ENCODE results near the gene EGFLAM. TPM values are rescaled to one million over a fixed set of nuclear protein-coding genes. Genes with fewer than 3 reads are reported as not detected.
A peak's percentile ranks its signal among the peaks of the same experiment; 100 is the strongest.

Gene EGFLAM
- total RNA-seq, 1 donor from 2014 or later: 0.12 TPM

DNA sequence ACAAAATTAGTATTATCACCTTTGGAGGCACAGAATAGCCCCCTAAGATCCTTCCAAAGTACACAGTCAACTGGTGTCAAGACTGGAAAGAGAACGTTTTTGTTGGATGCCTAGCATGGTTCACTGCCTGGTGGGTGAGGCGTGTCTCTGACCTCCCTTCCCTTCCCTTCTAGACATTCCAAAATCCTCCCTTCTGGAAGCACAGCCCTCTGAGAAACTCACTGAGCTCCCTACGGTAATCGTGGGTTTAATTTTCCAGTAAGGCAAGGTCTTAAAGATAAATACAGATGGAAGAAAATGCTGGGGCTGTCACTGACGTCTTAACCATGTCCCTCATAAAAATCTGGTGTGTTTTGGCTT lies 159.3 kb downstream of the EGFLAM start:
- no peak for DNase-seq (ENCODE audit: low spot score)
- Mint-ChIP-seq H3K27me3 (ENCODE audit: low read depth) (peaks cover 5% of the 10 kb centered on the region), H3K4me3 (ENCODE audit: unreplicated experiment) (no peak overlapping the region), H3K36me3 (ENCODE audit: low read depth) (no peaks in the 10 kb centered on the region), H3K27ac (ENCODE audit: unreplicated experiment) (no peak overlapping the region), H3K9me3 (ENCODE audit: low read depth) (no peaks in the 10 kb centered on the region), H3K4me1 (ENCODE audit: low read depth) (peaks cover 23% of the 10 kb centered on the region)
- TF ChIP-seq, protein P1, sequence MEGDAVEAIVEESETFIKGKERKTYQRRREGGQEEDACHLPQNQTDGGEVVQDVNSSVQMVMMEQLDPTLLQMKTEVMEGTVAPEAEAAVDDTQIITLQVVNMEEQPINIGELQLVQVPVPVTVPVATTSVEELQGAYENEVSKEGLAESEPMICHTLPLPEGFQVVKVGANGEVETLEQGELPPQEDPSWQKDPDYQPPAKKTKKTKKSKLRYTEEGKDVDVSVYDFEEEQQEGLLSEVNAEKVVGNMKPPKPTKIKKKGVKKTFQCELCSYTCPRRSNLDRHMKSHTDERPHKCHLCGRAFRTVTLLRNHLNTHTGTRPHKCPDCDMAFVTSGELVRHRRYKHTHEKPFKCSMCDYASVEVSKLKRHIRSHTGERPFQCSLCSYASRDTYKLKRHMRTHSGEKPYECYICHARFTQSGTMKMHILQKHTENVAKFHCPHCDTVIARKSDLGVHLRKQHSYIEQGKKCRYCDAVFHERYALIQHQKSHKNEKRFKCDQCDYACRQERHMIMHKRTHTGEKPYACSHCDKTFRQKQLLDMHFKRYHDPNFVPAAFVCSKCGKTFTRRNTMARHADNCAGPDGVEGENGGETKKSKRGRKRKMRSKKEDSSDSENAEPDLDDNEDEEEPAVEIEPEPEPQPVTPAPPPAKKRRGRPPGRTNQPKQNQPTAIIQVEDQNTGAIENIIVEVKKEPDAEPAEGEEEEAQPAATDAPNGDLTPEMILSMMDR (IDR thresholded peaks at IDR 0.05): no peak

GRCh38 chr5:38420246-38420645 lies 161.9 kb downstream of the EGFLAM start:
- no peak overlapping the region for H3K27ac Mint-ChIP-seq (ENCODE audit: unreplicated experiment)
- H3K4me3 Mint-ChIP-seq (ENCODE audit: unreplicated experiment): no peak overlapping the region
- TF ChIP-seq, protein P1 (IDR thresholded peaks at IDR 0.05): no peak
- no peak for DNase-seq (ENCODE audit: low spot score)
- H3K9me3 Mint-ChIP-seq (ENCODE audit: low read depth): no peaks in the 10 kb centered on the region
- H3K27me3 Mint-ChIP-seq (ENCODE audit: low read depth): peaks cover 5% of the 10 kb centered on the region
- no peaks in the 10 kb centered on the region for H3K36me3 Mint-ChIP-seq (ENCODE audit: low read depth)
- H3K4me1 Mint-ChIP-seq (ENCODE audit: low read depth): peaks cover 36% of the 10 kb centered on the region

- peak overlapping the region; percentile 68 for H3K27ac Mint-ChIP-seq (ENCODE audit: unreplicated experiment)
- no peak for DNase-seq (ENCODE audit: low spot score)
- TF ChIP-seq, protein P1 (IDR thresholded peaks at IDR 0.05): peak; percentile 92
- H3K27me3 Mint-ChIP-seq (ENCODE audit: low read depth): peaks cover 5% of the 10 kb centered on the region
- no peaks in the 10 kb centered on the region for H3K9me3 Mint-ChIP-seq (ENCODE audit: low read depth)
- no peaks in the 10 kb centered on the region for H3K36me3 Mint-ChIP-seq (ENCODE audit: low read depth)
- peak overlapping the region; percentile 32 for H3K4me3 Mint-ChIP-seq (ENCODE audit: unreplicated experiment)
- peaks cover 36% of the 10 kb centered on the region for H3K4me1 Mint-ChIP-seq (ENCODE audit: low read depth)
These were observed 162.5 kb downstream of the EGFLAM start for GRCh38 chr5:38420691-38421390.

DNA sequence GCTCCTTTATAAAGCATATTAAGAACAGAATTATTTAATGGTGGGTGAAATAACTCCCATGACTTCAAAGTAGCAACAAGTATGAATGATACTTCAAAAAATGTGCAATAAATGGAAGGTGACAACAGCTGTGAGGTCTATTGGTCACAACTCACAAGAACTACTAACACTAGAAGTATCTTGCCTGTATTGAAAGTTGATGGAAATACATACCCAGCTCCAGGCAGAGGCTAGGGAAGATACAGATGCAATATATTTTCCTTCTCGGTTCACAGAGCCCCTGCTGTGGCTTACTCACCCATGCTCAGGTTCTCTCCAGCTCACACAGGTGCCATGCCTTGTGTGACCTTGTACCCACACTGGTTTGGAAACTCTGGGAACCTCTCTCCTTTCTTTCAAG lies 164.3 kb downstream of the EGFLAM start:
- Mint-ChIP-seq H3K4me3 (ENCODE audit: unreplicated experiment) (no peak overlapping the region), H3K27ac (ENCODE audit: unreplicated experiment) (no peak overlapping the region), H3K36me3 (ENCODE audit: low read depth) (no peaks in the 10 kb centered on the region), H3K4me1 (ENCODE audit: low read depth) (peaks cover 43% of the 10 kb centered on the region), H3K9me3 (ENCODE audit: low read depth) (no peaks in the 10 kb centered on the region), H3K27me3 (ENCODE audit: low read depth) (peaks cover 5% of the 10 kb centered on the region)
- no peak for DNase-seq (ENCODE audit: low spot score)
- TF ChIP-seq, protein P1 (IDR thresholded peaks at IDR 0.05): no peak

DNA sequence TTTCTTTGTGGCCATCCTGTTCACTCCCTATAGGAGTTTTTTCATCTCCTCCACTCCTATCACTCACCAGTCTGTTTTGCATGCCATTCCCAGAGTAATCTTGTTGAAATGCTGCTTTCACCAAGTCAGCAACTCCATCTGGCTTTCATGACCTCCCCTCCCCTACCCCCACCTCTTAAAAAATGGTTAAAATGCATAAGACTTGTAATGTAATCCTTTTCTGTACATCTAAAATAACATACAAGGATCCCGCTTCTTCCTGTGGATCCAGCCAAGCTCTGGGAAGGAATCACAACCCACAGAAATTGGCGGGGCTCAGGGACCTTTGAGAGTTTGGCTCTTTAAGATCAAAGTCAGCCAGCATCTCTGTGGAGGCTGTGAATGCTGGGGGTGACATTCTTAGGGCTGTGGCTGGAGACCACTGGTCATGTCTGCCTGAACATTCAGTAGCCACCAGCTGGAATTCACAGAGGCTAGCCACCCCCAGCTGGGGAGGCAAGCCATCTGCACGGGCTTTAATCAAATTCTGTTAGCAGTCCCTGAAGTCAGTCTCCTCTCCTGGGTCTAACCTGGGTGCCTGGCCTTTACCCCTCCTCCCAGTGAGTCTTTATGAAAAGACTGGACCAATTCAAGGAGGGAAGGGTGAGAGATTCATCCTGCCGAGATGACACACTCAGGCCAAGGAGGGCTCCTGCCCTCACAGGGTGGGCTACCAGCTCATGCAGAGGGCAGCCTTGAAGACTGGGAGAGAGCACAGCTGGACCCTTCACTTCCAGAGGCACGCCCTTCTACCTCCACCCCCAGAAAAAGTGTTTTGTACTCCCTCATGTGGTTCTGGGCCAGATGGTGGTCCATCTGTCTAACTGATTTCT lies 165.2 kb downstream of the EGFLAM start:
- no peaks in the 10 kb centered on the region for H3K9me3 Mint-ChIP-seq (ENCODE audit: low read depth)
- peaks cover 41% of the 10 kb centered on the region for H3K4me1 Mint-ChIP-seq (ENCODE audit: low read depth)
- H3K36me3 Mint-ChIP-seq (ENCODE audit: low read depth): no peaks in the 10 kb centered on the region
- H3K27ac Mint-ChIP-seq (ENCODE audit: unreplicated experiment): peak overlapping the region; percentile 15
- TF ChIP-seq, protein P1 (IDR thresholded peaks at IDR 0.05): no peak
- no peak overlapping the region for H3K4me3 Mint-ChIP-seq (ENCODE audit: unreplicated experiment)
- H3K27me3 Mint-ChIP-seq (ENCODE audit: low read depth): peaks cover 5% of the 10 kb centered on the region
- DNase-seq (ENCODE audit: low spot score): no peak
